HPDE6-E6E7 (cell line): ENCODE measurements around the gene ZCCHC8.

ENCODE experiments used
- DNase-seq: peaks from one replicate; pipeline ENCODE4 v3.0.0; 2011; ENCODE audit warnings: missing footprints; ENCODE audit errors: extremely low spot score

ZCCHC8 gene

GRCh38 chr12:122427403-122427802, 73.3 kb downstream of the ZCCHC8 start:
- DNase-seq: no peak

DNA sequence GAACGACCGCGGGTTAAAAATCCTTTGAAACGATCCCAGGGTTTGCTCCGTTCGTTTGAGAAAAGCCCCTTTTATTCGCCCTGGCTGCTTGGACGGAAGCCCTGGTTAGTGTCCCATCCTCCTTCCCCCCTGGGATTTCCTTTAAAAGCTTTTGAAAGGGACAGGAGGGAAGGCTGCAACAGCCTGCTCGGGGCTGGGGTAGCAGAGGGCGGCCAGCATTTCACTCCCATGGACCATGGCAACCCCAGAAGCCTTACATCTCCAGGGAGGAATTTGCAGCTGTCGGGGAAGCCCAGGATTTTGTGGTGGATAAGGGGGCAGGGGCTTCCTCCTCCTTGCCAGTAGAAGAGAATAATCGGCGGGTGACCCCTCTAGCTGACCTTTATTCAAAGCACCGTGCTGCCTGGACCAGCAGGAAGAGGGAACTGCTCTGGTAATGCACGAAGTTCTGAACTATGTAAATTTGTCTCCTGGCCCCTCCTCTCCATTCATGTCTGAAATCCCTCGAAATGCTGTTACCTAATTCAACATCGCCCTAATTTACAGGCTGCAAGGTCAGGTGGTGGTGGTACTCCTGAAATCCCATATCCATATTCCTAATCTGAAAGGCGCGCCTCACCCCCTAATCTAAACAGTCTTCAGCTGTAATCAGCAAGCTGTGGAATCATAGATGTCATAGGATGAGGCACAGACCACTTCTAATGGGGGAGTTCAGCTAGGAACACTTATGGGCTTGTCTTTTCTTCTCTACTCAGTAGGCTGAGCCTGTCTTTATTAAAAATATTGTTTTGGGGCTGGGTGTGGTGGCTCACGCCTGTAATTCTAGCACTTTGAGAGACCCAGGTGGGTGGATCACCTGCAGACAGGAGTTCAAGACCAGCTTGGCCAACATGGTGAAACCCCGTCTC, 77.2 kb downstream of the ZCCHC8 start:
- no peak for DNase-seq

GRCh38 chr12:122422730-122423257, 77.9 kb downstream of the ZCCHC8 start:
- DNase-seq: no peak

DNA sequence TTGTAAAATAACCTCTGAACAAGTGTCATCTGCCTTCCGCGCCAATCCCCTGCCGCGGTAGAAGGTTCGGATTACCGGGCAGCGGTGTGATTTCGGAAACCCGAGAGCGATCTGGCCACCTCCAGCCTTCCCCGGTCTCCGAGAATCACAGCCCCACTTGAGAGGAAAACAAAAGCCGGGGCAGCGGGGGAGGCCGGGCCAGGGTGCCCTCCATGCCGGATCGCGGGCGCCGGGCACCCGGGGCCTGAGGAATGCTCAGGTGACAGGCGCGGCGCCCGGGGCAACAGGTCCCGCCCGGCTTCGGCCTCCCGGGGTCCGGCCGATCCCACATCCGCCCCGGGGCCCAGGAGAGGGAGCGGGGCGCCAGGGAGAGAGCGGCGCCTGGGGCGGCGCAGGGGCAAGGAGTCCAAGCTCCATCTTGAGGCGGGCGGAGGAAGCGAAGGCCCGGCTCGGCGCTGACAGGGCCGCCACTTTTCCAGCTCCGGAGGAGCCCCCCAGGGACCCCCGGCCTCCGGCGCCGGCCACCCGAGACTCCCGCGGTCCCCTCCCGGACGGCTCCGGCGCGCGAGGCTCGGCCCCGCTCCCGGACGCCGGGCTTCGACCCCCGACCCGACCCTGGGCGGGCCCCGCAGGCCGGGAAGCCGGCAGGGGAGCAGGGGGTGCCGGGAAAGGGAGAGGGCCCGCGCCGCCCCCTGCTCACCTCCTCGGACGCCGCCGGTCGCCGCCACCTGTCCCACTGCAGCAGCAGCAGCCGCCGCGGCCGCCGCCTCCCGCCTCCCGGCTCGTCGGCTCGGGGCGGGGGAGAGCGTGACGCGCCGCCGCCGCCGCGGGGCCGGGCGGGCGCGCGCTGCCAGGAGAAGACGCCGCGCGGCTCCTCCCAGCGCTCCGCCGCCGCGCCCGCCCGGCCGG, 78.7 kb downstream of the ZCCHC8 start, which contains the start of gene CLIP1:
CLIP1 (minus strand) TSS at position 849 of the 909 bp plus-strand sequence. CDS start 42,217 bp downstream, outside the sequence.
- no peak for DNase-seq
